A549 (cell line): Measurements from ENCODE around the gene MSANTD4.

Experiments
- BHLHE40 ChIP-seq: IDR thresholded peaks from 2 replicates; pipeline ENCODE4 v1.6.1; 2012; ENCODE audit warnings: low read depth, low read length, inconsistent platforms
- CEBPB ChIP-seq, 2 experiments: fragments of >200 bp in 1 of 2; sonication (Bioruptor Twin) in 1 of 2; formaldehyde crosslinking in 1 of 2; IDR thresholded peaks; 2 replicates each; pipeline ENCODE4 v1.6.1; 2012 to 2016
- CTCF ChIP-seq: fragments of >200 bp; sonication (Bioruptor Twin); formaldehyde crosslinking; IDR thresholded peaks from 3 replicates; pipeline ENCODE4 v1.5.1; 2016
- ZFP36 ChIP-seq: fragments of 450-650 bp; IDR thresholded peaks from 2 replicates; pipeline ENCODE4 v1.6.1; 2014; ENCODE audit warnings: borderline replicate concordance; ENCODE audit not compliant: partially characterized antibody

- TF ChIP-seq ZFP36 (no peak), CEBPB (IDR thresholded peaks at IDR 0.05) (no peak), CTCF (no peak), BHLHE40 (no peak)
Observed at GRCh38 chr11:106001304-106002012, 20.6 kb downstream of the MSANTD4 start.
